Neural progenitor cell (in vitro differentiated cells): ENCODE measurements around the gene TMEM108. TPM values are rescaled to one million over a fixed set of nuclear protein-coding genes. Genes with fewer than 3 reads are reported as not detected.

Experiments
- DNase-seq: peaks from one replicate; pipeline ENCODE4 v3.0.0-alpha.2; 2016; ENCODE audit warnings: low spot score
- H2AFZ ChIP-seq: fragments of 200-600 bp; sonication (generic); replicated peaks from 2 replicates; pipeline ENCODE4 v1.6.1; 2016; ENCODE audit warnings: antibody characterized with exemption
- H3F3A ChIP-seq: fragments of 200-600 bp; sonication (generic); 2 replicates; pipeline ENCODE4 v1.6.1; 2016; ENCODE audit warnings: antibody characterized with exemption, low read depth
- H3K27ac ChIP-seq: fragments of 200-600 bp; sonication (generic); 2 replicates; pipeline ENCODE4 v1.5.1; 2016; ENCODE audit warnings: mild to moderate bottlenecking
- H3K27me3 ChIP-seq: fragments of 200-600 bp; sonication (generic); 2 replicates; pipeline ENCODE4 v1.6.1; 2016; ENCODE audit warnings: mild to moderate bottlenecking, moderate library complexity
- H3K36me3 ChIP-seq: fragments of 200-600 bp; sonication (generic); 2 replicates; pipeline ENCODE4 v1.5.1; 2016
- H3K4me1 ChIP-seq: fragments of 200-600 bp; sonication (generic); 2 replicates; pipeline ENCODE4 v1.6.1; 2016; ENCODE audit warnings: mixed run types
- H3K4me2 ChIP-seq: fragments of 200-600 bp; sonication (generic); 2 replicates; pipeline ENCODE4 v1.6.1; 2016
- H3K4me3 ChIP-seq: fragments of 200-600 bp; sonication (generic); 2 replicates; pipeline ENCODE4 v1.5.1; 2016
- H3K79me2 ChIP-seq: fragments of 200-600 bp; sonication (generic); 2 replicates; pipeline ENCODE4 v1.6.1; 2016; ENCODE audit warnings: low read depth
- H3K9ac ChIP-seq: fragments of 200-600 bp; sonication (generic); 2 replicates; pipeline ENCODE4 v1.6.1; 2016
- H3K9me3 ChIP-seq: fragments of 200-600 bp; sonication (generic); 2 replicates; pipeline ENCODE4 v1.5.1; 2016; ENCODE audit warnings: low read depth
- H4K20me1 ChIP-seq: fragments of 200-600 bp; sonication (generic); 2 replicates; pipeline ENCODE4 v1.6.1; 2016; ENCODE audit warnings: low read depth
- H3K27ac Mint-ChIP-seq: 3 replicates; pipeline ENCODE4 v1.8.0; 2021; ENCODE audit warnings: mixed read lengths
- H3K27me3 Mint-ChIP-seq: 2 replicates; pipeline ENCODE4 v1.8.0; 2022; ENCODE audit warnings: low read depth, mild to moderate bottlenecking, inconsistent platforms, moderate library complexity, mixed read lengths; ENCODE audit not compliant: insufficient read depth
- H3K36me3 Mint-ChIP-seq: 3 replicates; pipeline ENCODE4 v1.8.0; 2021; ENCODE audit warnings: mixed read lengths
- H3K4me1 Mint-ChIP-seq: 3 replicates; pipeline ENCODE4 v1.8.0; 2021; ENCODE audit warnings: mixed read lengths
- H3K4me3 Mint-ChIP-seq: 3 replicates; pipeline ENCODE4 v1.8.0; 2021; ENCODE audit warnings: mild to moderate bottlenecking, moderate library complexity, mixed read lengths
- H3K9me3 Mint-ChIP-seq: 3 replicates; pipeline ENCODE4 v1.8.0; 2020; ENCODE audit warnings: mixed read lengths
- EZH2 ChIP-seq: fragments of 200-600 bp; sonication (generic); IDR thresholded peaks from 2 replicates; pipeline ENCODE4 v1.6.1; 2017; ENCODE audit warnings: antibody characterized with exemption, mild to moderate bottlenecking, moderate library complexity
- EZH2phosphoT487 ChIP-seq: fragments of 200-600 bp; sonication (generic); IDR thresholded peaks from 2 replicates; pipeline ENCODE4 v1.6.1; 2017; ENCODE audit warnings: antibody characterized with exemption
- total RNA-seq: library from RNA; depleted of rRNA; stranded (reverse); fragments of >200 nt; gene quantifications from 2 replicates; pipeline ENCODE4 v1.2.3, GENCODE V29; 2015; ENCODE audit warnings: low replicate concordance
- TF ChIP-seq, protein P1 (sequence below): fragments of 200-600 bp; sonication (generic); IDR thresholded peaks from 2 replicates; pipeline ENCODE4 v1.5.1; 2017; ENCODE audit warnings: antibody characterized with exemption, mild to moderate bottlenecking

Gene TMEM108
- total RNA-seq, 1 donor from 2014 or later, result 4.8 TPM

DNA sequence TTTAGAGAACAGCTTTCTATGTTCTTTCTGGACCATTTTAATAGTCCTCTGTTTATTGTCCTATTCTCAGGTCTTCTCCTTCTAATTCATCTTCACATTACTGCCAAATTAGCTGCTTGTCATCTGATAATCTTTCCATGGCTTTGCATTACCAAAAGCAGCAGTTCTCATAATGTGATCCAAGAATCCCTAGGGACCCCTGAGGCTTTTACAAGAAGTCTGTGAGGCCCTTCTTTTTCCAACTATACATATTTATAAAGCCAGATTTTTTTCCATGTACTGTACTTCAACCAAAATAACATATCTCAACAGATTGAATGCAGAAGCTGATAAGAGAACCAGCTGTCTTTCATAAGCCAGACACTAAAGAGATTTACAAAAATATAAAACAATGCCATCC is 199.2 kb downstream of the TMEM108 start:
- Mint-ChIP-seq H3K36me3 (no peaks in the 10 kb centered on the region), H3K27ac (no peak overlapping the region), H3K4me3 (no peak overlapping the region), H3K9me3 (peaks cover 3% of the 10 kb centered on the region), H3K27me3 (no peaks in the 10 kb centered on the region), H3K4me1 (no peaks in the 10 kb centered on the region)
- Histone ChIP-seq H3K4me1 (no peaks in the 10 kb centered on the region), H3K79me2 (no peaks in the 10 kb centered on the region), H4K20me1 (no peaks in the 10 kb centered on the region), H3K9me3 (no peaks in the 10 kb centered on the region), H3K36me3 (no peaks in the 10 kb centered on the region), H3K9ac (no peak overlapping the region), H2AFZ (no peak overlapping the region), H3K27me3 (no peaks in the 10 kb centered on the region), H3F3A (no peaks in the 10 kb centered on the region), H3K27ac (no peak overlapping the region), H3K4me2 (no peak overlapping the region), H3K4me3 (no peak overlapping the region)
- no peak for DNase-seq
- TF ChIP-seq EZH2phosphoT487, result no peak
- no peak for TF ChIP-seq EZH2
- TF ChIP-seq, protein P1, sequence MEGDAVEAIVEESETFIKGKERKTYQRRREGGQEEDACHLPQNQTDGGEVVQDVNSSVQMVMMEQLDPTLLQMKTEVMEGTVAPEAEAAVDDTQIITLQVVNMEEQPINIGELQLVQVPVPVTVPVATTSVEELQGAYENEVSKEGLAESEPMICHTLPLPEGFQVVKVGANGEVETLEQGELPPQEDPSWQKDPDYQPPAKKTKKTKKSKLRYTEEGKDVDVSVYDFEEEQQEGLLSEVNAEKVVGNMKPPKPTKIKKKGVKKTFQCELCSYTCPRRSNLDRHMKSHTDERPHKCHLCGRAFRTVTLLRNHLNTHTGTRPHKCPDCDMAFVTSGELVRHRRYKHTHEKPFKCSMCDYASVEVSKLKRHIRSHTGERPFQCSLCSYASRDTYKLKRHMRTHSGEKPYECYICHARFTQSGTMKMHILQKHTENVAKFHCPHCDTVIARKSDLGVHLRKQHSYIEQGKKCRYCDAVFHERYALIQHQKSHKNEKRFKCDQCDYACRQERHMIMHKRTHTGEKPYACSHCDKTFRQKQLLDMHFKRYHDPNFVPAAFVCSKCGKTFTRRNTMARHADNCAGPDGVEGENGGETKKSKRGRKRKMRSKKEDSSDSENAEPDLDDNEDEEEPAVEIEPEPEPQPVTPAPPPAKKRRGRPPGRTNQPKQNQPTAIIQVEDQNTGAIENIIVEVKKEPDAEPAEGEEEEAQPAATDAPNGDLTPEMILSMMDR, result no peak

DNA sequence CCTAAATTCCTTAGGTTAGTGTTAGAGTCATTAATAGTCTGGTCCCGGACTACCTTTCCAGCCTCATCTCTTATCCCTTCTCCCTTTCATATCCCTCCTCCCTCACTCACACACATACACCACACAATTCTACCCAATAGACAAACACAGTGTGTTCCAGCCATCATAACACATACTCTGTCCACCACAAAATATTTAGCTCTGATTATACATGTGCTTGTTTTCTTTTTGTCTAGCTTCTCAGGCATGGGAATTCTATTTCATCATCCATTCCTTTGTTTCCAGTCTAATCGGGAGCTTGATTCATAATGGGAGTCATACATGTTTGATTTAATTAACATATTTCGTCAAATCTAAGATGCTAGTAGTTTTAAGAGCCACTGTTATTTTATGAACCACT is 199.8 kb downstream of the TMEM108 start:
- H3K79me2 ChIP-seq, result no peaks in the 10 kb centered on the region
- no peak overlapping the region for H3K27ac Mint-ChIP-seq
- no peaks in the 10 kb centered on the region for H4K20me1 ChIP-seq
- DNase-seq, result no peak
- no peak overlapping the region for H3K27ac ChIP-seq
- no peaks in the 10 kb centered on the region for H3K27me3 Mint-ChIP-seq
- no peaks in the 10 kb centered on the region for H3K9me3 ChIP-seq
- H3K9ac ChIP-seq, result no peak overlapping the region
- no peaks in the 10 kb centered on the region for H3K36me3 Mint-ChIP-seq
- no peaks in the 10 kb centered on the region for H3K4me1 ChIP-seq
- no peak overlapping the region for H3K4me3 ChIP-seq
- no peak overlapping the region for H2AFZ ChIP-seq
- no peaks in the 10 kb centered on the region for H3K27me3 ChIP-seq
- H3F3A ChIP-seq, result no peaks in the 10 kb centered on the region
- no peak overlapping the region for H3K4me3 Mint-ChIP-seq
- no peak overlapping the region for H3K4me2 ChIP-seq
- H3K9me3 Mint-ChIP-seq, result peaks cover 3% of the 10 kb centered on the region
- TF ChIP-seq EZH2 (no peak), EZH2phosphoT487 (no peak)
- TF ChIP-seq, protein P1, result no peak
- no peaks in the 10 kb centered on the region for H3K36me3 ChIP-seq
- H3K4me1 Mint-ChIP-seq, result no peaks in the 10 kb centered on the region

- H3K4me3 Mint-ChIP-seq, result no peak overlapping the region
- H3K4me1 Mint-ChIP-seq, result peaks cover 6% of the 10 kb centered on the region
- Histone ChIP-seq H3K36me3 (no peaks in the 10 kb centered on the region), H3K9ac (no peak overlapping the region), H4K20me1 (no peaks in the 10 kb centered on the region), H3K79me2 (no peaks in the 10 kb centered on the region), H3K27ac (no peak overlapping the region), H3K9me3 (no peaks in the 10 kb centered on the region), H3K4me1 (no peaks in the 10 kb centered on the region), H2AFZ (no peak overlapping the region), H3K27me3 (no peaks in the 10 kb centered on the region), H3F3A (no peaks in the 10 kb centered on the region), H3K4me2 (no peak overlapping the region), H3K4me3 (no peak overlapping the region)
- H3K9me3 Mint-ChIP-seq, result peaks cover 3% of the 10 kb centered on the region
- TF ChIP-seq, protein P1, result no peak
- TF ChIP-seq EZH2, result no peak
- TF ChIP-seq EZH2phosphoT487, result no peak
- no peak overlapping the region for H3K27ac Mint-ChIP-seq
- DNase-seq, result no peak
- H3K36me3 Mint-ChIP-seq, result no peaks in the 10 kb centered on the region
- no peaks in the 10 kb centered on the region for H3K27me3 Mint-ChIP-seq
Observed at GRCh38 chr3:133246119-133246518, 207.9 kb downstream of the TMEM108 start.
